GM19035 (cell line): Measurements from ENCODE around the gene PLXDC1.
A peak's percentile ranks its signal among the peaks of the same experiment; 100 is the strongest.

Source experiments
- ATAC-seq: cut with Tn5 transposase; IDR thresholded peaks from one replicate; pipeline ENCODE4 v1.9.1; 2021; ENCODE audit not compliant: unreplicated experiment

The PLXDC1 gene

GRCh38 chr17:39151150-39151942 is at the start of gene PLXDC1:
Gene PLXDC1 (minus strand): TSS chr17:39151637. CDS start chr17:39151437, 200 bp downstream.
- ATAC-seq: no peak

GRCh38 chr17:39200957-39201510 is 49.6 kb upstream of the PLXDC1 start:
- ATAC-seq: no peak

GRCh38 chr17:39200070-39200879 is 48.8 kb upstream of the PLXDC1 start, which contains the start of gene RPL19:
Gene RPL19 (plus strand): TSS chr17:39200283. CDS start chr17:39200345, 62 bp downstream.
- ATAC-seq: peak; percentile 66

- ATAC-seq: peak; percentile 53
Observed at GRCh38 chr17:39199820-39200069, 48.3 kb upstream of the PLXDC1 start.

- ATAC-seq: no peak
Observed at GRCh38 chr17:39198186-39198566, 46.7 kb upstream of the PLXDC1 start.

- ATAC-seq: no peak
Observed at GRCh38 chr17:39197380-39198185, 46.1 kb upstream of the PLXDC1 start, which contains the start of gene CACNB1. Gene CACNB1 (minus strand): TSS chr17:39197669. CDS start chr17:39197495, 174 bp downstream.

GRCh38 chr17:39196808-39197291 is 45.4 kb upstream of the PLXDC1 start:
- ATAC-seq: no peak

GRCh38 chr17:39196241-39196807 is 44.9 kb upstream of the PLXDC1 start:
- ATAC-seq: no peak

GRCh38 chr17:39195568-39196160 is 44.2 kb upstream of the PLXDC1 start:
- ATAC-seq: no peak

GRCh38 chr17:39194985-39195524 is 43.6 kb upstream of the PLXDC1 start:
- no peak for ATAC-seq

- no peak for ATAC-seq
Observed at GRCh38 chr17:39194089-39194984, 42.9 kb upstream of the PLXDC1 start.

- ATAC-seq: no peak
Observed at GRCh38 chr17:39193346-39193745, 41.9 kb upstream of the PLXDC1 start.

GRCh38 chr17:39192901-39193300 is 41.5 kb upstream of the PLXDC1 start:
- no peak for ATAC-seq

- ATAC-seq: no peak
Observed at GRCh38 chr17:39191750-39192510, 40.5 kb upstream of the PLXDC1 start.

- no peak for ATAC-seq
Observed at GRCh38 chr17:39187152-39187830, 35.9 kb upstream of the PLXDC1 start.

GRCh38 chr17:39186481-39187002 is 35.1 kb upstream of the PLXDC1 start:
- no peak for ATAC-seq

- ATAC-seq: no peak
Observed at GRCh38 chr17:39183720-39184119, 32.3 kb upstream of the PLXDC1 start.
